ENCODE data around the gene FRMPD2. TPM values are rescaled to one million over a fixed set of nuclear protein-coding genes. Genes with fewer than 3 reads are reported as not detected.

Gene FRMPD2
- total RNA-seq, 4 donors from 2014 or later: 1.2 TPM; not detected in 3

GRCh38 chr10:48279081-48279751, 4.7 kb upstream of the FRMPD2 start:
- intact Hi-C loops (cut with DNase I; ENCODE audit: low total_unique reads): no loop called here
- TF ChIP-seq CTCF (IDR thresholded peaks at IDR 0.05) (no peak), POLR2A (IDR thresholded peaks at IDR 0.05) (no peak)
- no peak for DNase-seq (ENCODE audit: low spot score in 2 of 2)
- 94 to 98% methylated on average over 2 of the region's 2 CpGs for WGBS, 2 donors
- no peak overlapping the region for H3K4me3 ChIP-seq (ENCODE audit: low read depth, poor library complexity, severe bottlenecking)

- no peak for DNase-seq (ENCODE audit: low spot score in 2 of 2)
- H3K4me3 ChIP-seq (ENCODE audit: low read depth, poor library complexity, severe bottlenecking): no peak overlapping the region
- intact Hi-C loops (cut with DNase I; ENCODE audit: low total_unique reads): no loop called here
- WGBS, 2 donors: 85 to 86% methylated on average over 1 of the region's 1 CpG
- TF ChIP-seq POLR2A (IDR thresholded peaks at IDR 0.05): no peak
- TF ChIP-seq CTCF (IDR thresholded peaks at IDR 0.05): no peak
These were observed 2.6 kb upstream of the FRMPD2 start for GRCh38 chr10:48277093-48277492.

GRCh38 chr10:48273741-48274140, 755 bp downstream of the FRMPD2 start:
- H3K4me3 ChIP-seq (ENCODE audit: low read depth, poor library complexity, severe bottlenecking): no peak overlapping the region
- no peak for TF ChIP-seq POLR2A (IDR thresholded peaks at IDR 0.05)
- no peak for TF ChIP-seq CTCF (IDR thresholded peaks at IDR 0.05)
- no peak for DNase-seq (ENCODE audit: low spot score in 2 of 2)
- WGBS, 2 donors: 46 to 49% methylated on average over 2 of the region's 2 CpGs
- intact Hi-C loops (cut with DNase I; ENCODE audit: low total_unique reads): no loop called here

GRCh38 chr10:48272682-48273081, 1.8 kb downstream of the FRMPD2 start:
- DNase-seq (ENCODE audit: low spot score in 2 of 2): no peak
- no peak for TF ChIP-seq CTCF (IDR thresholded peaks at IDR 0.05)
- no peak for TF ChIP-seq POLR2A (IDR thresholded peaks at IDR 0.05)
- 99 to 100% methylated on average over 2 of the region's 2 CpGs for WGBS, 2 donors
- no peak overlapping the region for H3K4me3 ChIP-seq (ENCODE audit: low read depth, poor library complexity, severe bottlenecking)
- intact Hi-C loops (cut with DNase I; ENCODE audit: low total_unique reads): no loop called here

GRCh38 chr10:48271047-48271730, 3.3 kb downstream of the FRMPD2 start:
- no peak overlapping the region for H3K4me3 ChIP-seq (ENCODE audit: low read depth, poor library complexity, severe bottlenecking)
- intact Hi-C loops (cut with DNase I; ENCODE audit: low total_unique reads): no loop called here
- DNase-seq (ENCODE audit: low spot score in 2 of 2): no peak
- TF ChIP-seq POLR2A (IDR thresholded peaks at IDR 0.05) (no peak), CTCF (IDR thresholded peaks at IDR 0.05) (no peak)
- WGBS, 2 donors: 52 to 54% methylated on average over 5 of the region's 5 CpGs

Measured in lower leg skin (tissue), 4 donors.